HepG2 (cell line): ENCODE data around the gene MICAL3. TPM values are rescaled to one million over a fixed set of nuclear protein-coding genes. Genes with fewer than 3 reads are reported as not detected.

Source experiments
- ATAC-seq: fragments of 200-7000 bp; cut with Tn5 transposase; 3 replicates; pipeline ENCODE4 v1.9.1; 2020; ENCODE audit warnings: mild to moderate bottlenecking, moderate library complexity
- BruUV-seq: library from RNA; stranded (reverse); fragments of 400-500 nt; replicated peaks from 2 replicates; lab custom pipeline; 2021; lab: Mats Ljungman, UMichigan
- CTCF ChIA-PET: fragments of 300-600 bp; formaldehyde crosslinking; extraction: SDS; loops from one replicate; lab custom pipeline; 2021; ENCODE audit warnings: low total read pairs, inconsistent platforms, low intra/inter-chr PET ratio; lab: Yijun Ruan, JAX
- POLR2A ChIA-PET: fragments of 350-600 bp; sonication (Branson Sonifier 250); formaldehyde crosslinking; loops from one replicate; lab custom pipeline; 2020; ENCODE audit warnings: antibody characterized with exemption, inconsistent platforms; lab: Yijun Ruan, JAX
- DNase-seq: peaks from one replicate; pipeline ENCODE4 v3.0.0-alpha.2; 2015; ENCODE audit warnings: low spot score
- FAIRE-seq: peaks from 3 replicates; lab custom pipeline; 2011; peaks lifted over from hg19 to GRCh38; lab: Jason Lieb, UNC
- H2AFZ ChIP-seq: one replicate; pipeline ENCODE4 v1.6.1; 2011; ENCODE audit warnings: low read length, inconsistent platforms
- H3K27ac ChIP-seq: fragments of 300-600 bp; 3 replicates; pipeline ENCODE4 v1.8.0; 2011; ENCODE audit warnings: mixed run types, mild to moderate bottlenecking, mixed read lengths, low read length, inconsistent platforms; ENCODE audit not compliant: insufficient read depth; ENCODE audit errors: extremely low read length
- H3K27me3 ChIP-seq, 2 experiments: fragments of 200-600 bp in 1 of 2; 2 replicates in 1 of 2; 3 replicates in 1 of 2; pipeline versions ENCODE4 v1.6.0 to v1.8.0; 2011; ENCODE audit warnings: low read length in 2 of 2, mild to moderate bottlenecking in 2 of 2, moderate library complexity in 2 of 2, inconsistent platforms in 1 of 2; ENCODE audit not compliant: insufficient read depth in 2 of 2, control insufficient read depth in 1 of 2
- H3K36me3 ChIP-seq, 2 experiments: fragments of 200-600 bp in 1 of 2; replicated peaks in 1 of 2; 2 replicates in 1 of 2; 3 replicates in 1 of 2; pipeline versions ENCODE4 v1.5.1 to v1.8.0; 2011; ENCODE audit warnings: low read length in 2 of 2, inconsistent platforms in 1 of 2; ENCODE audit not compliant: insufficient read depth in 2 of 2, control insufficient read depth in 1 of 2
- H3K4me1 ChIP-seq: 2 replicates; pipeline ENCODE4 v1.5.1; 2012; ENCODE audit warnings: low read length, inconsistent platforms; ENCODE audit not compliant: insufficient read depth
- H3K4me2 ChIP-seq: 2 replicates; pipeline ENCODE4 v1.6.0; 2011; ENCODE audit warnings: low read depth, low read length, inconsistent platforms
- H3K4me3 ChIP-seq, 3 experiments: fragments of 200-600 bp in 1 of 3; sonication (generic), shearing (Covaris generic) in 1 of 3; replicated peaks in 1 of 3; 2 replicates each; pipeline ENCODE4 v1.5.1; 2011 to 2016; ENCODE audit warnings: low read length in 3 of 3, inconsistent platforms in 2 of 3, low read depth in 2 of 3, mild to moderate bottlenecking in 2 of 3, control low read depth in 1 of 3, mixed read lengths in 1 of 3; ENCODE audit not compliant: insufficient read depth in 1 of 3
- H3K79me2 ChIP-seq: one replicate; pipeline ENCODE4 v1.6.1; 2011; ENCODE audit warnings: low read length, inconsistent platforms; ENCODE audit not compliant: insufficient read depth
- H3K9ac ChIP-seq: 2 replicates; pipeline ENCODE4 v1.6.0; 2011; ENCODE audit warnings: mild to moderate bottlenecking, low read depth, low read length, inconsistent platforms; ENCODE audit not compliant: insufficient read depth
- H3K9me3 ChIP-seq: 2 replicates; pipeline ENCODE4 v1.5.1; 2012; ENCODE audit warnings: mild to moderate bottlenecking, low read length
- H4K20me1 ChIP-seq: 2 replicates; pipeline ENCODE4 v1.6.0; 2011; ENCODE audit warnings: inconsistent platforms, mild to moderate bottlenecking, low read length, moderate library complexity; ENCODE audit not compliant: insufficient read depth
- MYC ChIP-seq: sonication (generic); formaldehyde crosslinking; IDR thresholded peaks from 2 replicates; pipeline ENCODE4 v1.9.0; 2021; ENCODE audit warnings: missing genetic modification reagents, borderline replicate concordance
- POGZ ChIP-seq: sonication (generic); formaldehyde crosslinking; IDR thresholded peaks from 2 replicates; pipeline ENCODE4 v1.4.0; 2020; ENCODE audit warnings: mild to moderate bottlenecking, missing genetic modification reagents
- ZHX2 ChIP-seq, 2 experiments: sonication (generic) in 1 of 2; formaldehyde crosslinking in 1 of 2; IDR thresholded peaks; 2 replicates each; pipeline versions ENCODE4 v1.6.1 to v1.9.0; 2014 to 2022; ENCODE audit warnings: antibody characterized with exemption in 1 of 2, borderline replicate concordance in 1 of 2, inconsistent platforms in 1 of 2, low read depth in 1 of 2, missing genetic modification reagents in 1 of 2
- ZSCAN31 ChIP-seq: sonication (generic); formaldehyde crosslinking; IDR thresholded peaks from 2 replicates; pipeline ENCODE4 v1.5.0; 2020; ENCODE audit warnings: low read depth, mild to moderate bottlenecking, missing genetic modification reagents
- WGBS: methylation state at CpG from one replicate; pipeline ENCODE4 v1.1.6; 2017; ENCODE audit warnings: low lambda C conversion rate; 5-methylcytosine and 5-hydroxymethylcytosine counted together
- in situ Hi-C: cut with HindIII; loops from 2 replicates; pipeline ENCODE4 v1.10.0; 2017; ENCODE audit warnings: low pct_unique_long_range_greater_than_20kb; ENCODE audit not compliant: extremely low pct_ligation_motif_present
- intact Hi-C: fragments of 100-400 bp; cut with micrococcal nuclease; formaldehyde crosslinking; loops from one replicate; pipeline ENCODE4 v1.10.0; 2022; ENCODE audit not compliant: unreplicated experiment
- polyA plus RNA-seq, 8 experiments: library from polyadenylated mRNA; depleted of rRNA in 3 of 8; stranded (reverse) in 7 of 8; unstranded in 1 of 8; fragments of >200 nt; fragmentation: Illumina TruSeq in 4 of 8; extraction: Trizol in 4 of 8; gene quantifications; 2 replicates each; pipeline versions ENCODE4 v1.2.1 to v1.2.3, GENCODE V29; 2011 to 2016; ENCODE audit warnings: low read depth in 4 of 8, missing spikeins in 1 of 8, mixed read lengths in 1 of 8; ENCODE audit not compliant: insufficient read depth in 1 of 8
- total RNA-seq, 5 experiments: library from RNA; depleted of rRNA; stranded (reverse); fragments of >200 nt; fragmentation: Illumina TruSeq; extraction: Trizol; gene quantifications; 2 replicates each; pipeline ENCODE4 v1.2.3, GENCODE V29; 2016; ENCODE audit warnings: low read depth in 1 of 5

The MICAL3 gene
- total and polyA plus RNA-seq, 2 of the 13 experiments (the other 11 are each of a cell fraction or from before 2014, with no cell fraction given), result 5.3 to 12.5 TPM

- TF ChIP-seq ZHX2 (IDR thresholded peaks at IDR 0.05; ENCODE audit: low read depth), result no peak
- TF ChIP-seq ZHX2 (CRISPR knock-in tag; IDR thresholded peaks at IDR 0.05; ENCODE audit: borderline replicate concordance), result no peak
- no peak for TF ChIP-seq ZSCAN31
These were observed 109.2 kb downstream of the MICAL3 start (continued) for GRCh38 chr22:17915188-17915587.

DNA sequence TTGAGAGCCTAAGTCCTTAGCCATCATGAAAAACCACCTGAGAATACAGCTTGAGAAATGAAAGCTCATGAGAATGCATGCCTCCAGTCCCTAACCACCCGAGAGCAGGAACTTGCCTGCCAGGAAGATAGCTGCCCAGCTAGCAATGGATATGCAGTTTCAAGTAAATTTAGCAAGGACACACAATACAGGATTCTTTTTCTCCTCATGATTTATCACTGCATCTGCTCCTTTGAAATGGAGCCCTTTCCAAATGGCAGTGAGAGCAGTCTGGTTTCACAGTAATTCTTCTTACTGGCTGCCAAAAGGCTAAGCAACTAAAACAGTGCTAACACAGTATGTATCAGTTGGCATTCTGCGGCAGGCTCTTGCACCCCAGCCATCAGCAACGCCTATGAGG, 109.9 kb downstream of the MICAL3 start:
- no peak for ATAC-seq
- no peak overlapping the region for H3K4me2 ChIP-seq
- TF ChIP-seq MYC (CRISPR knock-in tag) (no peak), POGZ (CRISPR knock-in tag) (no peak)
- H3K4me3 ChIP-seq, result no peak overlapping the region
- ChIA-PET CTCF (no interaction called here), POLR2A (no interaction called here)
- H4K20me1 ChIP-seq, result no peaks in the 10 kb centered on the region
- no peaks in the 10 kb centered on the region for H3K36me3 ChIP-seq
- DNase-seq, result no peak
- peaks cover 33% of the 10 kb centered on the region for H3K4me1 ChIP-seq
- H3K79me2 ChIP-seq, result peaks cover 57% of the 10 kb centered on the region
- no peak for FAIRE-seq
- intact Hi-C loops (no loop called here), in situ Hi-C loops (loop anchor here (10.0 kb wide), 2 partner anchors 110 to 160 kb away; partner anchors contain the start of genes MICAL3 and PEX26)
- no peak overlapping the region for H3K27ac ChIP-seq
- H2AFZ ChIP-seq, result no peak overlapping the region
- no peaks in the 10 kb centered on the region for H3K9me3 ChIP-seq
- no peak overlapping the region for H3K9ac ChIP-seq
- WGBS, result 100% methylated on average over 3 of the region's 3 CpGs
- no peaks in the 10 kb centered on the region for H3K27me3 ChIP-seq
- BruUV-seq, result no TSS peak
